Measurements from ENCODE around the gene LPAR2.
"Not testable (repeated sequence)": the region's sequence is repeated elsewhere in the genome, so short reads cannot be mapped to it uniquely, and the experiment has no call there.

LPAR2 gene

DNA sequence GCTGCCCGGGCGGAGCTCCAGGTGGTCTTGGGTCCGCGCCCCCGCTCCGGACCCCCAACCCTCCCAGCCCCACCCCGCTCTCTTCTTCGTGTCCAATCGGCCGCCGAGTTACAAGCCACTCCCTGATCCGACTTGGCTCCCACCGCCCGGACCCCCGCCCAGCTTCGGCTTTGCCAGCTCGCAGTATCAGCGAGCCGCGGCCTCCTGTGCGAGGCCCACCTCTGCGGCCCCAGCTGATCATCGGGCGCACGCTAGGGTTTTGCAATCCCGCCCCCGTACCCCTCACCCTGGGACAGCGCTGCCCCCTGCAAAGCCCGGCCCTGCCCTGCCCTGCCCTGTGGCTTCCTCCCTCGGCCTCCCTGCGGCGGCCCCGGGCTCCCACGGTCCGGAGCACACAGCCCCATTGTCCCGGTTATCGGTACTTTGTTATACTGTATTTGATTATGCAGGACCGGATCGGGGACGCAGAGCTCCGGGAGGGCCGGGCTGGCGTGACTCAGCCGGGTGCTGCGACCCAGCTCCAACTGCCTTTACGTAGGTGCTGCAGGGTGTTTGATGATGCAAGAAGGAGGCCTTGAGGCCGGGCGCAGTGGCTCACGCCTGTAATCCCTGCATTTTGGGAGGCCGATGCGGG lies 598 bp upstream of the LPAR2 start:
- H3K4me3 Mint-ChIP-seq, result peak overlapping the region; percentile 73
- peaks cover 32% of the 10 kb centered on the region for H3K4me1 Mint-ChIP-seq (ENCODE audit: low read depth)
- no peaks in the 10 kb centered on the region for H3K27me3 Mint-ChIP-seq
- H3K36me3 Mint-ChIP-seq (ENCODE audit: low read depth), result peaks cover 67% of the 10 kb centered on the region
- peak; percentile 76 for DNase-seq
- H3K9me3 Mint-ChIP-seq, result no peaks in the 10 kb centered on the region
- H3K27ac Mint-ChIP-seq, result peak overlapping the region; percentile 88

DNA sequence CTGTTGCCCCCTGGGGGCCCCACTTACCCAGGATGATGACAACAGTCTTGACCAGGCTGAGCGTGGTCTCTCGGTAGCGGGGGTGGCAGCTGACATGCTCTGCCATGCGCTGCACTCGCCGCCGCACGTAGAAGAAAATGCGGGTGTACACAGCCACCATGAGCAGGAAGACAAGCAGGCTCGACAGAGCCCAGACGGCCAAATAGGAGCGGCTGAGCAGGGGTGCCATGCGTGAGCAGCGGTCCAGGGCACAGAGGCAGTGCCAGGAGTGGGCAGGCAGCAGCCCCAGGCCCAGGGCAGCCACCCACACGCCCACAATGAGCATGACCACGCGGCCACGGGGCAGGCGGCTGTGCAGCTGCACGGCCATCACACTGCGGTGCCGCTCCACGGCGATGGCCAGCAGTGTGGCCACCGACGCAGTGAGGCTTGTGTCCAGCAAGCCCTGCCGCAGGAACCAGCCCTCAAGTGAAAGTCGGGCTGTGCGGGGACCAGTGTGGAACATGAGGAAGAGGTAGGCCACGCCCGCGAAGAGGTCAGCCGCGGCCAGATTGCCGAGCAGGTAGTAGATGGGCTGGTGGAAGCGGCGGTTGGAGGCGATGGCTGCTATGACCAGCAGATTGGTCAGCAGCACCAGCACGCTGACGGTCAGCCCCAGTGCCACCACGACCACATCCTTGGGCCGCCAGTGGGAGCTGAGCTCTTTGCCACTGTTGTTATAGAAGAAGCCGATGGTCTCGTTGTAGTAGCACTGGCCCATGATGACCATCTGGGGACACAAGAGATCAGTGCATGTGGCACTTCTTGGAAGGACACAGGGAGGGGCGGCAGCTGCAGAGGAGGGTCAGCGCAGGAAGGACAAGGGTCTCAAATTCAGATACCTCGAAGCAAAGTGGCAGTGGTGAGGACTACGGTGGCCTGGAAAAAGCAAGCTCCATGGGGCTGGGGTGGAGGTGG lies 1.2 kb downstream of the LPAR2 start:
- no peaks in the 10 kb centered on the region for H3K27me3 Mint-ChIP-seq
- H3K4me3 Mint-ChIP-seq, result peak overlapping the region; percentile 84
- DNase-seq, result peak; percentile 38
- H3K36me3 Mint-ChIP-seq (ENCODE audit: low read depth), result peaks cover 61% of the 10 kb centered on the region
- H3K4me1 Mint-ChIP-seq (ENCODE audit: low read depth), result peaks cover 34% of the 10 kb centered on the region
- H3K27ac Mint-ChIP-seq, result peak overlapping the region; percentile 91
- H3K9me3 Mint-ChIP-seq, result no peaks in the 10 kb centered on the region

DNA sequence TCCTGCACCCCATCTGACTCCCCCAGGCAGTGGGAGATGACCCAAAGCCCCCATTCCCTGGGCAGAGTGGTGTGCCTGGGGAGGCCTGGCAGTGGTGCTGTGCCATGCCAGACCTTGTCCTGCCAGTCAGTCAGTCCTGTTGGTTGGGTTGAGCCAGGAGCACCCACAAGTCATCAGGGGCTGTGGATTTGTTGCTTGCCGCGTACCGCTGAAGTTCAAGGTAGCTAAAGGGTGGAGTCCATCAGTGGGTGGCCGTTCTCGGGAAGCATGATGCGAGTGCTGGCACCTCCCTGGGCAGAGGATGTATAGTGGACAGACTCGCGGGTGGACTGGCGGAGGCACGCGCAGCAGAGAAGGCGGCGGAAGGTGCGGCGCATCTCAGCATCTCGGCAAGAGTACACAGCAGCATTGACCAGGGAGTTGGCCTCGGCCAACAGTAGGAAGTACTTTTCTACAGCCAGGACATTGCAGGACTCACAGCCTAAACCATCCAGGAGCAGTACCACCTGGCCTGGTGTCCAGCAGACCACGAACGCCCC lies 3.9 kb downstream of the LPAR2 start:
- Mint-ChIP-seq H3K36me3 (ENCODE audit: low read depth) (peaks cover 42% of the 10 kb centered on the region), H3K4me1 (ENCODE audit: low read depth) (peaks cover 38% of the 10 kb centered on the region), H3K27ac (peak overlapping the region; percentile 2), H3K27me3 (no peaks in the 10 kb centered on the region), H3K9me3 (no peaks in the 10 kb centered on the region), H3K4me3 (no peak overlapping the region)
- no peak for DNase-seq

DNA sequence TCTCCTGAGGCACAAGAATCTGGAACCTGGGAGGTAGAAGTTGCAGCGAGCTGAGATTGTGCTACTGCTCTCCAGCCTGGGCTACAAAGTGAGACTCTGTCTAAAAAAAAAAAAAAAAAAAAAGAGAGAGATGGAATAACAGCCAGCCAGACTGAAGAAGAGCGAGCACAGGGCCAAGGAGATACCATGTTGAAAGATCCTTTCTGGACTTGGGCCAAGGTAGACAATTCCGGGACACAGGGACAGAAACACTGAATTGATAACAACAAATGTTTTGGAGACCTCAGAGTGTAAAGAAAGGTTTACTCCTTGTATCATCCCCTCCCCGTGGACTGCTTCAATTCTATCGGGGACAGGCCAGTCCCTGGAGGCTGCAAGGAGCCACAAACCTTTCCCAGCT lies 4.6 kb downstream of the LPAR2 start:
- no peaks in the 10 kb centered on the region for H3K9me3 Mint-ChIP-seq
- no peak overlapping the region for H3K4me3 Mint-ChIP-seq
- H3K27ac Mint-ChIP-seq, result peak overlapping the region; percentile 44
- DNase-seq, result no peak
- H3K4me1 Mint-ChIP-seq (ENCODE audit: low read depth), result peaks cover 39% of the 10 kb centered on the region
- peaks cover 38% of the 10 kb centered on the region for H3K36me3 Mint-ChIP-seq (ENCODE audit: low read depth)
- no peaks in the 10 kb centered on the region for H3K27me3 Mint-ChIP-seq

- Mint-ChIP-seq H3K27me3 (no peaks in the 10 kb centered on the region), H3K36me3 (ENCODE audit: low read depth) (peaks cover 36% of the 10 kb centered on the region), H3K4me3 (no peak overlapping the region), H3K9me3 (no peaks in the 10 kb centered on the region), H3K27ac (no peak overlapping the region), H3K4me1 (ENCODE audit: low read depth) (peaks cover 45% of the 10 kb centered on the region)
- no peak for DNase-seq
Observed at GRCh38 chr19:19619849-19620210, 8.2 kb downstream of the LPAR2 start.

DNA sequence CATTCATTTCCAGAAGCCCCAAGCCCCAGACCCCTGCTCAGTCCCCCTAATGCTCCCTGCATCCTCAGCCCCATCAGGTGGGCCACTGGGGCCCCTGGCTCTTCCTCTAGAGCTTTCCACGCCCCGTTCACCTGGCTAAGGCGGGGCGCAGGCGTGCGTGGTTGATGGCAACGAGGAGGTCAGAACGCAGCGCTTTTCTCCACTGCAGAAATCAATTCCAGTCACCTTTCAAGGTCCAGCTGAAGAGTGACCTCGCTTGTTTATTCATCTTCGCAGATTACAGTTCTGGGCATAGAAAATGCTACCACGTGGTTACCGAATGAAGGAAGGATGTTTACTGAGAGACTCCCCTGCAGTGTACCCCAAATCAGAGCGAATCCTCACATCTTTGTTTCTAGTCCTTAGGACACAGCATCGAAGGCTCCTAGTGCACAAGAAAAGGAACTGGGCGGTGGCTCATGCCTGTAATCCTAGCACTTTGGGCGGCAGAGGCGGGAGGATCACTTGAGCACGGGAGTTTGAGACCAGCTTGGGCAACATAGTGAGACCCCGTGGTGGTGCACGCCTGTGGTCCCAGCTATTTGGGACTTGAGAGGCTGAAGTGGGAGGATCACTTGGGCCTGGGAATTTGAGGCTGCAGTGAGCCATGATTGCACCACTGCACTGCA lies 8.7 kb downstream of the LPAR2 start:
- Mint-ChIP-seq H3K9me3 (no peaks in the 10 kb centered on the region), H3K4me1 (ENCODE audit: low read depth) (peaks cover 46% of the 10 kb centered on the region), H3K36me3 (ENCODE audit: low read depth) (peaks cover 36% of the 10 kb centered on the region), H3K4me3 (peak overlapping the region; percentile 87), H3K27ac (peak overlapping the region; percentile 90), H3K27me3 (no peaks in the 10 kb centered on the region)
- DNase-seq, result no peak

DNA sequence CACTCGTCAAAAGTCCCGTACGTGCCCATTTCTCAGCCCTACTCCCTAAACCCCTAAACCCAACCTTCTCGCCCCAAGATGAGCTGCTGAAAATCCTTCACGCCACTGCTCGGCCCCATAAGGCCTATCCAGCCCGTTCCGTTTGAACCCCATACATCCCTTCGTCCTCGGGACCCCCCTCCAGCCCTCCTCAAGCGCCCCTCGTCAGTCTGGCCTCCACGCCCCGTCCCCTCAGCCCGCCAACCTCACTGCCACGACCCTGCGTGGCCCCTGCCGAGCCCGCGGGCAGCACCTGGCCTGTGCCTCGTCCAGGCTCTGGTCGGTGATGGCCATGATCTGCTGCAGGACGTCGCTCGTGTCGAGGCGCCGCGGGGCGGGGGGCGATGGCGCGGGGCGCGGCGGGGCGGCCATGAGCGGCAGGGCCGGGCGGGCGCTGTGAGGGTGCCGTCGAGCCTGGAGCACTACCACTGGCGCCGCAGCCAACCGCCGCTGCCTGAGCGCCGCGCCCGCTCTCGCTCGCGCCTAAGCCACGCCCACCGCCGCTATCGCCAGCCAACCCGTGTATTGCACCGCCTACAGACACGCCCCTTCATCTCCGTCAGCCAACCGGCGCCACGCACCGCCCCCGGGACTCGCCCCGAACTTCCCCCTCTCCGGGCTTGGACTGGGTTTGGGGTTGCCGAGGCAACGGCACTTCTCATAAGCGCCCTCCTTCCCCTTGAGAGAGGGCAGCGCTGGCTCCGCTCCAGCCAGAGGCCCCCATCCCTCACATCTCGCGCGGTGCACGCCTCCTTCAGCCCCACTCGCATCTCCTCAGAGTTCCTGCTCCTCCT lies 9.6 kb downstream of the LPAR2 start, which contains the start of gene PBX4:
Gene PBX4 (minus strand): TSS at position 469 of the 833 bp plus-strand sequence. CDS start 58 bp downstream, at position 411.
- Mint-ChIP-seq H3K27me3 (no peaks in the 10 kb centered on the region), H3K9me3 (no peaks in the 10 kb centered on the region), H3K4me3 (peak within 1 kb of the TSS; percentile 87), H3K27ac (peak within 1 kb of the TSS; percentile 90), H3K4me1 (ENCODE audit: low read depth) (peaks cover 46% of the 10 kb centered on the region), H3K36me3 (ENCODE audit: low read depth) (peaks cover 32% of the 10 kb centered on the region)
- DNase-seq, result peak; percentile 99

DNA sequence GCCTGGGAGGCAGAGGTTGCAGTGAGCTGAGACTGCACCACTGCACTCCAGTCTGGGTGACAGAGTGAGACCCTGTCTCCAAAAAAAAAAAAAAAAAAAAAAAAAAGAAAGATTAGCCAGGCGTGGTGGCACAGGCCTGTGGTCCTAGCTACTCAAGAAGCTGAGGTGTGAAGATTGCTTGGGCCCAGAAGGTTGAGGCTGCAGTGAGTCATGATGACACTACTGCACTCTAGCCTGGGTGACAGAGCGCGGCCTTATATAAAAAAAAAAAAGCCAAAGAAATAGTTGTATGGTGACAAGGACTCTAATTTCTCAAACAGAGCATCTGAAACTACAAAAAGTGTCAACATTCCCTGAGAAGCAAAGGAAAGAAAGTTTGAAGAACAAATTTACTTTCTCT lies 12.9 kb downstream of the LPAR2 start:
- Mint-ChIP-seq H3K27me3 (no peaks in the 10 kb centered on the region), H3K36me3 (ENCODE audit: low read depth) (peaks cover 31% of the 10 kb centered on the region), H3K4me3 (peak overlapping the region; percentile 38), H3K27ac (peak overlapping the region; percentile 77), H3K4me1 (ENCODE audit: low read depth) (peaks cover 60% of the 10 kb centered on the region), H3K9me3 (no peaks in the 10 kb centered on the region)
- peak; percentile 42 for DNase-seq

DNA sequence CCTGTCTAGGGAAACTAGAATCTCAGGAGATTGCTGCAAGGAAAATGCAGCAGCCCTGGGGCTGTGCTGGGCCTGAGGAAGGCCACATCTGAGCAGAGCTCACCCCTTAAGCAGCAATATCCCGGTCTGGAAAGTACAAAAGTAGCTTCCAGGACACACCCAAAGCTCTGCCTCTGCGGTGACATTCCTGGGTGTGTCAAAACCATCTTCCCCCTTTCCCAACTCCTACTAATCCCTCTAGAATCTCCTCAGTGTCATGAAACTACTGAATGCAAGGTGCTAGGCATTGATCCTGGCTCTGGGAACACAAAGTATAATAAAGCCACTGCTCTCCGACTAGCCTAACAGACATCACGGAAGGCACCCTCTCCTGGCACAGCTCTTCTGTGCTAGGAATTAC lies 14.5 kb downstream of the LPAR2 start:
- H3K4me3 Mint-ChIP-seq, result no peak overlapping the region
- no peaks in the 10 kb centered on the region for H3K9me3 Mint-ChIP-seq
- H3K27ac Mint-ChIP-seq, result peak overlapping the region; percentile 8
- peaks cover 43% of the 10 kb centered on the region for H3K36me3 Mint-ChIP-seq (ENCODE audit: low read depth)
- H3K4me1 Mint-ChIP-seq (ENCODE audit: low read depth), result peaks cover 62% of the 10 kb centered on the region
- H3K27me3 Mint-ChIP-seq, result no peaks in the 10 kb centered on the region
- no peak for DNase-seq

DNA sequence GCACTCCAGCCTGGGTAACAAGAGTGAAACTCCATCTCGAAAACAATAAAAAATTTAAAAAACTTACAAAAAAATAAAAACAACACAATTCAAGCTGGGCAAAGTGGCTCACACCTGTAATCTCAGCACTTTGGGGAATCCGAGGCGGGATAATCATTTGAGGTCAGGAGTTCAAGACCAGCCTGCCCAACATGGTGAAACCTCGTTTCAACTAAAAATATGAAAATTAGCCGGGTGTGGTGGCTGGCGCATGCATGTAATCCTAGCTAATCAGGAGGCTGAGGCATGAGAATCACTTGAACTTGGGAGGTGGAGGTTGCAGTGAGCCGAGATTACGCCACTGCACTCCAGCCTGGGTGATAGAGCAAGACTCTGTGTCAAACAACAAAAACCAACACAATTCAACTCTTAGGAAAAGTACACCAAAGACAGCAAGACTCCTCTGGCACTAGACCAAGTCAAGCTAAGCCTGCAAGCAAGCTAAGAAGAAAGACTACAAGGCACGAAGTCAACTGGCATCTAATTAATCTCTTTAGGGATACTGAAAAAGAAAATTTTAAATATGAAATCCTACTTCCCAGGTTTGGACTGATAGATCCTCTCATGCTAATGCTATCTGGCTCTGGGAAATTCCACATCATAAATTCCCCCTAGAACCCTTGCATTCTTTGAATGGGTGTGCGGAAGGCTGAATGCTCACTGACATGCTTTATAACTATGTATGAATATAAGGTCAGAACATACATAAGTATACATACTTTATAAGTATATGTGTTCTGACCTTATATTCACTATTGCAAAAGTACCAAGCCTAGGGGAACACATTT lies 17.4 kb downstream of the LPAR2 start:
- H3K9me3 Mint-ChIP-seq, result no peaks in the 10 kb centered on the region
- H3K36me3 Mint-ChIP-seq (ENCODE audit: low read depth), result peaks cover 49% of the 10 kb centered on the region
- no peaks in the 10 kb centered on the region for H3K27me3 Mint-ChIP-seq
- H3K4me1 Mint-ChIP-seq (ENCODE audit: low read depth), result peaks cover 62% of the 10 kb centered on the region
- DNase-seq, result no peak
- H3K27ac Mint-ChIP-seq, result no peak overlapping the region
- H3K4me3 Mint-ChIP-seq, result no peak overlapping the region

DNA sequence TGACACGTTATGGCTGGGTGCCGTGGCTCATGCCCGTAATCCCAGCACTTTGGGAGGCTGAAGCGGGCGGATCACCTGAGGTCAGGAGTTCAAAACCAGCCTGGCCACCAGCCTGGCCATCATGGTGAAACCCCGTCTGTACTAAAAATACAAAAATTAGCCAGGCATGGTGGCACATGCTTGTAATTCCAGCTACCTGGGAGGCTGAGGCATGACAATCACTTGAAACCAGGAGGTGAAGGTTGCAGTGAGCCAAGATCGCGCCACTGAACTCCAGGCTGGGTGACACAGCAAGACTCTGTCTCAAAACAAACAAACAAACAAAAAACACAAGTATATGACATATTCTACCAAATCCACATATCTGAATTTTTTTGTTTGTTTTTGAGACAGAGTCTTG lies 21.3 kb downstream of the LPAR2 start:
- not testable (repeated sequence) for H3K27me3 Mint-ChIP-seq, DNase-seq, H3K9me3 Mint-ChIP-seq, H3K4me3 Mint-ChIP-seq
- Mint-ChIP-seq H3K27ac (peak overlapping the region; percentile 83), H3K36me3 (ENCODE audit: low read depth) (peaks cover 38% of the 10 kb centered on the region), H3K4me1 (ENCODE audit: low read depth) (peaks cover 59% of the 10 kb centered on the region)

DNA sequence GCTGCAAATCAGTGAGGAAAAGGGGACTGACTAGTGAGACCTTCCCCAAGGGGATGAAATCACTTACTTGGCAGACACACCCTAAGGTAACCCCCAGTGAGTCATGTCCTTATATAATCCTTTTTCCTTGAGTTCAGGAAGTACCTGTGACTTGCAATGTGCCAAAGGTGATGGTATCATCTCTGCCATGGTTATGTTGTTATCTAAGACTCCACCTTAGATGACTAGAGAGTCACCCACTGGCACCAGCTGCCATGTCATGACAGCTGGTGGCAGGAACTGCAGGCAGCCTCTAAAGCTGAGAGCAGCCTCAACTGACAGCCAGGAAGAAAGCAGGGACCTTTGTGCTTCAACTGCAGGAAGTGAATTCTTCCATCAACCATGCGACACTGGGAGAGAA lies 22.0 kb downstream of the LPAR2 start:
- peak; percentile 35 for DNase-seq
- Mint-ChIP-seq H3K4me1 (ENCODE audit: low read depth) (peaks cover 64% of the 10 kb centered on the region), H3K36me3 (ENCODE audit: low read depth) (peaks cover 44% of the 10 kb centered on the region), H3K27me3 (no peaks in the 10 kb centered on the region), H3K4me3 (no peak overlapping the region), H3K27ac (peak overlapping the region; percentile 83), H3K9me3 (no peaks in the 10 kb centered on the region)

DNA sequence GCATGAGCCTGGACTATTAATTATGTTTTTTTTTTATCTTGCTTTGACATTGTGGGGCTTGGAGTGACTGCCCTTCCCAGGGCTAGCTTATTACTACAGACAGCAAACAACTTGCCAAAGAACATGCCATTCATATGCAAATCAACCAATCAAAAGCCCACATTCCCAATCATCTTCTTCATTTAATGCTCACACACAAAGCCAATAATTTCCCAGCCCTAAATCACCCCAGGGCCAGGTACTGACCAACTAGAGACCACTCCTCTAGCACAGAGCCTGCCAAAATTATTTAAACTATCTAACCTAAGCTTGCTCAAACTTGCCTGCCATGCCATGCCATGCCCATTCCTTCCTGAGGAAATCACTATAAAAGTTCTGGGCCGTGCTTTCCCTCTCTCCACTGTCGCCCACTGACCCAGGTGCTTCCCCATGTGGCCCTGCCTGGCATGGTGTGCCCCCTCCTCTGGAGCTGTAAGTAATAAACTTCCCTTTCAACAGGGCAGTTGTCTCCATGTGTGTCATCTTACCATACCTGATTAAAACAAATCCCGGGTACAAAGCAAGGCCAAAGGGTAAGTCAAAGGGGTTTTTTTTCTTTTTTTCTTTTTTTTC lies 25.2 kb downstream of the LPAR2 start:
- Mint-ChIP-seq H3K4me1 (ENCODE audit: low read depth) (peaks cover 70% of the 10 kb centered on the region), H3K4me3 (peak overlapping the region; percentile 9), H3K36me3 (ENCODE audit: low read depth) (peaks cover 31% of the 10 kb centered on the region), H3K27ac (peak overlapping the region; percentile 100), H3K27me3 (no peaks in the 10 kb centered on the region), H3K9me3 (no peaks in the 10 kb centered on the region)
- no peak for DNase-seq
